Measurements from ENCODE around the gene CCDC107. TPM values are rescaled to one million over a fixed set of nuclear protein-coding genes. Genes with fewer than 3 reads are reported as not detected.

The CCDC107 gene
- total and polyA plus RNA-seq, 9 of the 15 experiments (the other 6 are each of a cell fraction or from before 2014, with no cell fraction given) = 0.35 to 11.3 (median 6.9) TPM; not detected in 1

GRCh38 chr9:35664531-35665470 is 6.7 kb downstream of the CCDC107 start, which contains the start of gene ARHGEF39 (continued):
- peak; percentile 28 to 66; a peak in 3 of 4 replicates for TF ChIP-seq MNT (conservative IDR thresholded peaks at IDR 0.05)
- peak; percentile 24 for TF ChIP-seq TAF1 (IDR thresholded peaks at IDR 0.05; ENCODE audit: control insufficient read depth, extremely low read depth, insufficient read depth, low read length, severe bottlenecking)
- TF ChIP-seq FOXM1 (IDR thresholded peaks at IDR 0.05; ENCODE audit: low read depth) = peak; percentile 71
- TF ChIP-seq FOXM1 (CRISPR knock-in tag; IDR thresholded peaks at IDR 0.05; ENCODE audit: low read depth) = 0 out of 2 replicates have a peak, but pooled peaks have one; percentile 40
- TF ChIP-seq NCOR1 (IDR thresholded peaks at IDR 0.05) = no peak
- TF ChIP-seq RHOXF2B (CRISPR knock-in tag; conservative IDR thresholded peaks at IDR 0.05) = no peak
- no peak for TF ChIP-seq NCOA1 (IDR thresholded peaks at IDR 0.05; ENCODE audit: low read depth)
- TF ChIP-seq MCM5 (IDR thresholded peaks at IDR 0.05; ENCODE audit: low read depth) = no peak
- no peak for TF ChIP-seq HDAC2 (IDR thresholded peaks at IDR 0.05)
- no peak for TF ChIP-seq ZNF280B (CRISPR knock-in tag; IDR thresholded peaks at IDR 0.05)
- peak; percentile 47 for TF ChIP-seq KDM5B (IDR thresholded peaks at IDR 0.05; ENCODE audit: insufficient replicate concordance, low read depth, low read length)
- TF ChIP-seq HOXB6 (CRISPR knock-in tag; IDR thresholded peaks at IDR 0.05; ENCODE audit: borderline replicate concordance) = no peak
- TF ChIP-seq VEZF1 (CRISPR knock-in tag; IDR thresholded peaks at IDR 0.05) = peak; percentile 91
- TF ChIP-seq ZBTB33 (CRISPR knock-in tag; IDR thresholded peaks at IDR 0.05) = no peak
- no peak for TF ChIP-seq BDP1 (IDR thresholded peaks at IDR 0.05; ENCODE audit: insufficient read depth, insufficient read length)

All from K562 (cell line).